HepG2 (cell line): Measurements from ENCODE around the gene METTL2A. TPM values are rescaled to one million over a fixed set of nuclear protein-coding genes. Genes with fewer than 3 reads are reported as not detected.
"Not testable (repeated sequence)": the region's sequence is repeated elsewhere in the genome, so short reads cannot be mapped to it uniquely, and the experiment has no call there.

Experiments used
- ATAC-seq: fragments of 200-7000 bp; cut with Tn5 transposase; 3 replicates; pipeline ENCODE4 v1.9.1; 2020; ENCODE audit warnings: mild to moderate bottlenecking, moderate library complexity
- BruUV-seq: library from RNA; stranded (reverse); fragments of 400-500 nt; replicated peaks from 2 replicates; lab custom pipeline; 2021; lab: Mats Ljungman, UMichigan
- CTCF ChIA-PET: fragments of 300-600 bp; formaldehyde crosslinking; extraction: SDS; loops from one replicate; lab custom pipeline; 2021; ENCODE audit warnings: low total read pairs, inconsistent platforms, low intra/inter-chr PET ratio; lab: Yijun Ruan, JAX
- POLR2A ChIA-PET: fragments of 350-600 bp; sonication (Branson Sonifier 250); formaldehyde crosslinking; loops from one replicate; lab custom pipeline; 2020; ENCODE audit warnings: antibody characterized with exemption, inconsistent platforms; lab: Yijun Ruan, JAX
- DNase-seq: peaks from one replicate; pipeline ENCODE4 v3.0.0-alpha.2; 2015; ENCODE audit warnings: low spot score
- FAIRE-seq: peaks from 3 replicates; lab custom pipeline; 2011; peaks lifted over from hg19 to GRCh38; lab: Jason Lieb, UNC
- H2AFZ ChIP-seq: one replicate; pipeline ENCODE4 v1.6.1; 2011; ENCODE audit warnings: low read length, inconsistent platforms
- H3K27ac ChIP-seq: fragments of 300-600 bp; 3 replicates; pipeline ENCODE4 v1.8.0; 2011; ENCODE audit warnings: mixed run types, mild to moderate bottlenecking, mixed read lengths, low read length, inconsistent platforms; ENCODE audit not compliant: insufficient read depth; ENCODE audit errors: extremely low read length
- H3K27me3 ChIP-seq, 2 experiments: fragments of 200-600 bp in 1 of 2; 2 replicates in 1 of 2; 3 replicates in 1 of 2; pipeline versions ENCODE4 v1.6.0 to v1.8.0; 2011; ENCODE audit warnings: low read length in 2 of 2, mild to moderate bottlenecking in 2 of 2, moderate library complexity in 2 of 2, inconsistent platforms in 1 of 2; ENCODE audit not compliant: insufficient read depth in 2 of 2, control insufficient read depth in 1 of 2
- H3K36me3 ChIP-seq, 2 experiments: fragments of 200-600 bp in 1 of 2; replicated peaks in 1 of 2; 2 replicates in 1 of 2; 3 replicates in 1 of 2; pipeline versions ENCODE4 v1.5.1 to v1.8.0; 2011; ENCODE audit warnings: low read length in 2 of 2, inconsistent platforms in 1 of 2; ENCODE audit not compliant: insufficient read depth in 2 of 2, control insufficient read depth in 1 of 2
- H3K4me1 ChIP-seq: 2 replicates; pipeline ENCODE4 v1.5.1; 2012; ENCODE audit warnings: low read length, inconsistent platforms; ENCODE audit not compliant: insufficient read depth
- H3K4me2 ChIP-seq: 2 replicates; pipeline ENCODE4 v1.6.0; 2011; ENCODE audit warnings: low read depth, low read length, inconsistent platforms
- H3K4me3 ChIP-seq, 3 experiments: fragments of 200-600 bp in 1 of 3; sonication (generic), shearing (Covaris generic) in 1 of 3; replicated peaks in 1 of 3; 2 replicates each; pipeline ENCODE4 v1.5.1; 2011 to 2016; ENCODE audit warnings: low read length in 3 of 3, inconsistent platforms in 2 of 3, low read depth in 2 of 3, mild to moderate bottlenecking in 2 of 3, control low read depth in 1 of 3, mixed read lengths in 1 of 3; ENCODE audit not compliant: insufficient read depth in 1 of 3
- H3K79me2 ChIP-seq: one replicate; pipeline ENCODE4 v1.6.1; 2011; ENCODE audit warnings: low read length, inconsistent platforms; ENCODE audit not compliant: insufficient read depth
- H3K9ac ChIP-seq: 2 replicates; pipeline ENCODE4 v1.6.0; 2011; ENCODE audit warnings: mild to moderate bottlenecking, low read depth, low read length, inconsistent platforms; ENCODE audit not compliant: insufficient read depth
- H3K9me3 ChIP-seq: 2 replicates; pipeline ENCODE4 v1.5.1; 2012; ENCODE audit warnings: mild to moderate bottlenecking, low read length
- H4K20me1 ChIP-seq: 2 replicates; pipeline ENCODE4 v1.6.0; 2011; ENCODE audit warnings: inconsistent platforms, mild to moderate bottlenecking, low read length, moderate library complexity; ENCODE audit not compliant: insufficient read depth
- WGBS: methylation state at CpG from one replicate; pipeline ENCODE4 v1.1.6; 2017; ENCODE audit warnings: low lambda C conversion rate; 5-methylcytosine and 5-hydroxymethylcytosine counted together
- in situ Hi-C: cut with HindIII; loops from 2 replicates; pipeline ENCODE4 v1.10.0; 2017; ENCODE audit warnings: low pct_unique_long_range_greater_than_20kb; ENCODE audit not compliant: extremely low pct_ligation_motif_present
- intact Hi-C: fragments of 100-400 bp; cut with micrococcal nuclease; formaldehyde crosslinking; loops from one replicate; pipeline ENCODE4 v1.10.0; 2022; ENCODE audit not compliant: unreplicated experiment
- polyA plus RNA-seq, 8 experiments: library from polyadenylated mRNA; depleted of rRNA in 3 of 8; stranded (reverse) in 7 of 8; unstranded in 1 of 8; fragments of >200 nt; fragmentation: Illumina TruSeq in 4 of 8; extraction: Trizol in 4 of 8; gene quantifications; 2 replicates each; pipeline versions ENCODE4 v1.2.1 to v1.2.3, GENCODE V29; 2011 to 2016; ENCODE audit warnings: low read depth in 4 of 8, missing spikeins in 1 of 8, mixed read lengths in 1 of 8; ENCODE audit not compliant: insufficient read depth in 1 of 8
- total RNA-seq, 5 experiments: library from RNA; depleted of rRNA; stranded (reverse); fragments of >200 nt; fragmentation: Illumina TruSeq; extraction: Trizol; gene quantifications; 2 replicates each; pipeline ENCODE4 v1.2.3, GENCODE V29; 2016; ENCODE audit warnings: low read depth in 1 of 5

The METTL2A gene
- total and polyA plus RNA-seq, 2 of the 13 experiments (the other 11 are each of a cell fraction or from before 2014, with no cell fraction given): 15.6 to 32.3 TPM

DNA sequence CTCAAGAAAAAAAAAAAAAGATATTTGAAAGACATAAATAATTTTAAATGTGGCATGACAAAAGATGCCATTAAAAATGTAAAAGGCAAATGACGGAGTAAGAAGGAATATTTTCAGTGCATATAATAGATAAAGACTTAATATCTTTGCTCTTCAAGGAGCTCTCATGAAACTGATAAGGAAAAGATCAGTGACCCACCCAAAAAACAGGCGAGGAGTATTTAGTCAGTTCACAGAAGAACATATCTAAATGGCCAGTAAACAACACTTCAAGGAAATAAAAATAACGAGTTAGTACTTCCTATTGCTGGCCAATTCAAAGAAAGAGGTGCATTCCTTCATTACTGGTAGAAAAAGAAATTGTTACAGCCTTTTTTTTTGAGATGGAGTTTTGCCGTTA lies 22.1 kb downstream of the METTL2A start:
- H3K27ac ChIP-seq, H2AFZ ChIP-seq, H3K4me3 ChIP-seq, H3K4me1 ChIP-seq, H3K9ac ChIP-seq, CTCF ChIA-PET, H4K20me1 ChIP-seq, in situ Hi-C loops, ATAC-seq, H3K4me2 ChIP-seq, DNase-seq, POLR2A ChIA-PET, BruUV-seq, intact Hi-C loops, FAIRE-seq, H3K79me2 ChIP-seq, H3K27me3 ChIP-seq, H3K9me3 ChIP-seq: not testable (repeated sequence)
- 97% methylated on average over 4 of the region's 4 CpGs for WGBS
- H3K36me3 ChIP-seq: peaks cover 15 to 62% of the 10 kb centered on the region in 2 experiments

DNA sequence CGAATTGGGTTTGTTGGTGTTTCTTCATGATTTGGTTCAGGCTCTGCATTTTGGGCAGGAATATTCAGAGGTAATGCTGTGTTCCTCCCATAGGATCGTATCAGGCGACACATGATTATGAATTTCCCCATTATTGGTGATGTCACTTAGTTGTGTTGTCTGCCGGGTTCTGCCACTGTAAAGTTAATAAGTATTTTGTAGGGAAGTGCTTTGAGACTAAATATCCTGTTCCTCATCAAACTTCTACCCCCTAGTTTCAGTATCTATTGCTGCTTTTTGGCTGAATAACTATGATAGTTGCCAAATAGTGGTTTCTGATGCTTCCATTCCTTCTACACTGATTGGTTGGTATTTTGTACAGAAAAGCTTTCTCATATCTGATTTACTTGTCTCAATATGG lies 28.5 kb downstream of the METTL2A start:
- WGBS: 95% methylated on average over 4 of the region's 4 CpGs
- H3K79me2 ChIP-seq, H2AFZ ChIP-seq, DNase-seq, H3K4me3 ChIP-seq, H3K9ac ChIP-seq, H3K27ac ChIP-seq, intact Hi-C loops, H3K4me2 ChIP-seq, in situ Hi-C loops, H3K9me3 ChIP-seq, CTCF ChIA-PET, POLR2A ChIA-PET, BruUV-seq, H3K27me3 ChIP-seq, H4K20me1 ChIP-seq, ATAC-seq, H3K4me1 ChIP-seq: not testable (repeated sequence)
- peak; percentile 23 for FAIRE-seq
- peaks cover 7 to 12% of the 10 kb centered on the region in 2 experiments; a peak in 4 of 5 replicates for H3K36me3 ChIP-seq

DNA sequence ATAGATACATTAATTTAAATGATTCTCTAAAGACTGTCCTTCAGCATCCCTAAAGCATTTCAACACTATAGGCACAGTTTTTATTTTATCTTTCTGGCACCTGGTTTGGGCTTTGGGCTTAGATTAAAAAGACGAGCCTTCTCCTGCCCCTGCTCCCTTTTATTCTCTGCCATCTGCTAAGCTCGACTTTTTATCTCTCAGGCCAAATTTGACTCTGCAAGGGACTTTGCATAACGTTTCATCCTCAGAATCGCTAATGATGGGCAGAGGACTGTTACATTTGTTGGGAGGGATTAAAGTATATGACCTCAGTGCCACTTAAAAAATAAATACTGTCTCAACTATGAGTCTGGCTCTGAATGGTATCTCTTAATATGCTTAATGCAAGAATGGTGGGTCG lies 29.3 kb downstream of the METTL2A start:
- BruUV-seq, FAIRE-seq, in situ Hi-C loops, H4K20me1 ChIP-seq, DNase-seq, ATAC-seq, POLR2A ChIA-PET, H3K4me2 ChIP-seq, H3K9ac ChIP-seq, H3K4me1 ChIP-seq, H3K4me3 ChIP-seq, CTCF ChIA-PET, H3K27ac ChIP-seq, intact Hi-C loops, H3K9me3 ChIP-seq, H2AFZ ChIP-seq, H3K36me3 ChIP-seq, H3K27me3 ChIP-seq, H3K79me2 ChIP-seq: not testable (repeated sequence)
- WGBS: 61% methylated on average over 5 of the region's 5 CpGs

- H2AFZ ChIP-seq, intact Hi-C loops, BruUV-seq, H3K4me1 ChIP-seq, in situ Hi-C loops, H4K20me1 ChIP-seq, H3K9ac ChIP-seq, H3K27ac ChIP-seq, CTCF ChIA-PET, H3K36me3 ChIP-seq, POLR2A ChIA-PET, H3K79me2 ChIP-seq, DNase-seq, FAIRE-seq, H3K27me3 ChIP-seq, H3K9me3 ChIP-seq, H3K4me3 ChIP-seq, H3K4me2 ChIP-seq, ATAC-seq: not testable (repeated sequence)
- WGBS: 78% methylated on average over 4 of the region's 4 CpGs
Measured at GRCh38 chr17:62453656-62454055, 30.0 kb downstream of the METTL2A start.
